Tibial artery (tissue), 4 donors: Measurements from ENCODE around the gene KRTAP4-5.
"Not testable (repeated sequence)": the region's sequence is repeated elsewhere in the genome, so short reads cannot be mapped to it uniquely, and the experiment has no call there.

Source experiments
- DNase-seq, 2 donors: peaks; one replicate each; pipeline ENCODE4 v3.0.0-alpha.2; 2019
- H3K27ac ChIP-seq, 2 donors: fragments of 200-600 bp; sonication (generic) in 1 of 2; 1 replicate in 1 of 2; 2 replicates in 1 of 2; pipeline ENCODE4 v1.5.1; 2018 to 2019; ENCODE audit warnings: mild to moderate bottlenecking in 1 of 2
- H3K27me3 ChIP-seq, 2 donors: fragments of 200-600 bp; sonication (generic) in 1 of 2; one replicate each; pipeline versions ENCODE4 v1.5.1 to v1.6.0; 2016 to 2019
- H3K36me3 ChIP-seq, 3 donors: fragments of 200-600 bp; sonication (generic) in 2 of 3; one replicate each; pipeline ENCODE4 v1.5.1; 2016 to 2019; ENCODE audit warnings: mild to moderate bottlenecking in 2 of 3
- H3K4me1 ChIP-seq, 4 donors: fragments of 200-600 bp; sonication (generic) in 2 of 4; 1 replicate in 3 of 4; 2 replicates in 1 of 4; pipeline ENCODE4 v1.5.1; 2016 to 2019
- H3K4me3 ChIP-seq, 2 donors: fragments of 200-600 bp; sonication (generic) in 1 of 2; 1 replicate in 1 of 2; 2 replicates in 1 of 2; pipeline ENCODE4 v1.5.1; 2018 to 2019; ENCODE audit warnings: mild to moderate bottlenecking in 2 of 2
- H3K9me3 ChIP-seq, 3 donors: fragments of 200-600 bp; sonication (generic) in 1 of 3; one replicate each; pipeline ENCODE4 v1.5.1; 2016 to 2019
- intact Hi-C: fragments of 100-400 bp; cut with DNase I; formaldehyde crosslinking; loops from one replicate; pipeline ENCODE4 v1.15.0; 2023; ENCODE audit warnings: low total_unique reads
- TF ChIP-seq, protein P1 (sequence below), 2 experiments: fragments of 200-600 bp in 1 of 2; fragments of 450-650 bp in 1 of 2; IDR thresholded peaks; one replicate each; pipeline ENCODE4 v1.5.1; 2017 to 2019; ENCODE audit warnings: antibody characterized with exemption in 2 of 2, mild to moderate bottlenecking in 1 of 2, moderate library complexity in 1 of 2

KRTAP4-5 gene

DNA sequence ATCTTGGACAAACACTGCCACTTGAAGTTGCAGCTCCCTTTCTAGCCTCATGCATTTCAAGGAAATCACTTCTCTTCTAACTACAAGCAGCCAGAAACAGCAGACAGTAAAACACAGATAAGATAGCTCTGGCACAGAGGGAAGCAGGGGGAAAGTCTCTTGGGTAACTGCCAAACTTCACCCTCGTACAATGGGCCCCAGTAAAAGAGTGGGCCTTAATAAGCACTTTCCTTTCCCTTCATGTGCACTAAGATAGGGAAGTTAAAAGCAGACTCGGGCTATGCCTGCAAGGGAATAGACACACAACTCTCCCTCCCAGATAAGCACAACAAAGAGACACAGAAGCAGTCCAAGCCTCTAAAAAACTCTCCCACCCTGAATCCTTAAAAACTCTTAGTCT is 4.2 kb upstream of the KRTAP4-5 start:
- Histone ChIP-seq H3K4me3 (no peak overlapping the region), H3K27ac (no peak overlapping the region), H3K36me3 (no peaks in the 10 kb centered on the region), H3K27me3 (peaks cover 0 to 12% of the 10 kb centered on the region in 2 donors), H3K4me1 (no peaks in the 10 kb centered on the region), H3K9me3 (no peaks in the 10 kb centered on the region)
- TF ChIP-seq, protein P1, sequence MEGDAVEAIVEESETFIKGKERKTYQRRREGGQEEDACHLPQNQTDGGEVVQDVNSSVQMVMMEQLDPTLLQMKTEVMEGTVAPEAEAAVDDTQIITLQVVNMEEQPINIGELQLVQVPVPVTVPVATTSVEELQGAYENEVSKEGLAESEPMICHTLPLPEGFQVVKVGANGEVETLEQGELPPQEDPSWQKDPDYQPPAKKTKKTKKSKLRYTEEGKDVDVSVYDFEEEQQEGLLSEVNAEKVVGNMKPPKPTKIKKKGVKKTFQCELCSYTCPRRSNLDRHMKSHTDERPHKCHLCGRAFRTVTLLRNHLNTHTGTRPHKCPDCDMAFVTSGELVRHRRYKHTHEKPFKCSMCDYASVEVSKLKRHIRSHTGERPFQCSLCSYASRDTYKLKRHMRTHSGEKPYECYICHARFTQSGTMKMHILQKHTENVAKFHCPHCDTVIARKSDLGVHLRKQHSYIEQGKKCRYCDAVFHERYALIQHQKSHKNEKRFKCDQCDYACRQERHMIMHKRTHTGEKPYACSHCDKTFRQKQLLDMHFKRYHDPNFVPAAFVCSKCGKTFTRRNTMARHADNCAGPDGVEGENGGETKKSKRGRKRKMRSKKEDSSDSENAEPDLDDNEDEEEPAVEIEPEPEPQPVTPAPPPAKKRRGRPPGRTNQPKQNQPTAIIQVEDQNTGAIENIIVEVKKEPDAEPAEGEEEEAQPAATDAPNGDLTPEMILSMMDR (IDR thresholded peaks at IDR 0.05) = no peak
- DNase-seq = no peak
- intact Hi-C loops = no loop called here

DNA sequence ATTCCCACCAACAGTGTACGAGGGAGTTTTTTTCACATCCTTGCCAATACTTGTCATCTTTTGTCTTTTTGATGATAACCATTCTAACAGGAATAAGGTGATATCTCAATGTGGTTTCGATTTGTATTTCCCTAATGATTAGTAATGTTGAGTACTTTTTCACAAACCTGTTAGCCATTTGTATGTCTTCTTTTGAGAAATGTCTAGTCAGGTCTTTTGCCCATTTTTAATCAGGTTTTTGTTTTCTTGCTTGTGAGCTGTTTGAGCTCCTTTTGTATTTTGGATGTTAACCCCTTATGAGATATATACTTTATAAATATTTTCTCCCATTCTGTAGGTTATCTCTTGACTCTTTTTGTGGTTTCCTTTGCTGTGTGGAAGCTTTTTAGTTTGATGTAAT is 1.9 kb upstream of the KRTAP4-5 start:
- Histone ChIP-seq H3K36me3 (no peaks in the 10 kb centered on the region), H3K4me3 (no peak overlapping the region), H3K9me3 (no peaks in the 10 kb centered on the region), H3K27me3 (peaks cover 0 to 4% of the 10 kb centered on the region in 2 donors), H3K27ac (no peak overlapping the region), H3K4me1 (no peaks in the 10 kb centered on the region)
- intact Hi-C loops = no loop called here
- DNase-seq = no peak
- TF ChIP-seq, protein P1 (IDR thresholded peaks at IDR 0.05) = no peak

DNA sequence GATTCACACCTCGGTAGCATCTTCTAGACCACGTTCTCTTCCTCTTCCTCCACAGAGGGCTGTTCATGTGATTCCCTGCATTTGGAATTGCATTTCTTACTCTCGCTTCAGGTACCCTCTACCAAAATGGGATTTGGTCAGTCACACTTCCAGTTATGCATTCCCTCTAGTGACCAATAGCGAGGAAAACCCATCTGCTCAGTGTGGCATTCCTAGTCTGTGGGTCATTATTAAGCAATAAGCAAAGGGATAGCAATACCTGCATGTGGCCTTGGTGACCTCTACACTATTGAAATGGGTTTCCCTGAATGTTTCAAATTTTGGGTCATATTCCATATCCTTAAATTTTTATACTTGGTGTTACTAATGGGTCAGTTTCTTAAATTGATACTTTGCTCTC is 401 bp upstream of the KRTAP4-5 start:
- H3K4me3 ChIP-seq = no peak overlapping the region
- H3K9me3 ChIP-seq = no peaks in the 10 kb centered on the region
- DNase-seq = no peak
- TF ChIP-seq, protein P1 (IDR thresholded peaks at IDR 0.05) = no peak
- intact Hi-C loops = no loop called here
- no peaks in the 10 kb centered on the region for H3K36me3 ChIP-seq
- H3K4me1 ChIP-seq = no peaks in the 10 kb centered on the region
- peaks cover 0 to 4% of the 10 kb centered on the region in 2 donors for H3K27me3 ChIP-seq
- no peak overlapping the region for H3K27ac ChIP-seq

GRCh38 chr17:41148971-41149651 is 514 bp downstream of the KRTAP4-5 start:
- intact Hi-C loops, H3K27me3 ChIP-seq, H3K36me3 ChIP-seq, H3K27ac ChIP-seq, DNase-seq, H3K9me3 ChIP-seq, H3K4me3 ChIP-seq, H3K4me1 ChIP-seq: not testable (repeated sequence)

GRCh38 chr17:41147531-41148204 is 2.0 kb downstream of the KRTAP4-5 start:
- Histone ChIP-seq H3K36me3 (no peaks in the 10 kb centered on the region), H3K27me3 (no peaks in the 10 kb centered on the region), H3K9me3 (peaks cover 0 to 10% (median 0%) of the 10 kb centered on the region in 3 donors), H3K4me1 (no peaks in the 10 kb centered on the region), H3K4me3 (no peak overlapping the region), H3K27ac (no peak overlapping the region)
- TF ChIP-seq, protein P1 (IDR thresholded peaks at IDR 0.05) = no peak
- DNase-seq = no peak
- intact Hi-C loops = no loop called here

GRCh38 chr17:41145261-41145660 is 4.4 kb downstream of the KRTAP4-5 start:
- DNase-seq = no peak
- TF ChIP-seq, protein P1 (IDR thresholded peaks at IDR 0.05) = no peak
- Histone ChIP-seq H3K4me1 (no peaks in the 10 kb centered on the region), H3K9me3 (peaks cover 0 to 19% (median 5%) of the 10 kb centered on the region in 3 donors), H3K36me3 (no peaks in the 10 kb centered on the region), H3K27me3 (no peaks in the 10 kb centered on the region), H3K27ac (no peak overlapping the region), H3K4me3 (no peak overlapping the region)
- intact Hi-C loops = no loop called here
